Upper lobe of left lung (tissue), 4 donors: Measurements from ENCODE around the gene IL10RA.

ENCODE experiments used
- POLR2A ChIP-seq, 4 donors: fragments of 450-650 bp; IDR thresholded peaks; one replicate each; pipeline ENCODE4 v1.5.1; 2016 to 2017; ENCODE audit warnings: antibody characterized with exemption in 4 of 4, mild to moderate bottlenecking in 2 of 4
- POLR2AphosphoS5 ChIP-seq, 2 donors: sonication (generic); formaldehyde crosslinking; IDR thresholded peaks; one replicate each; pipeline ENCODE4 v1.5.1; 2017; ENCODE audit warnings: antibody characterized with exemption in 2 of 2
- TF ChIP-seq, protein P1 (sequence below), 6 experiments: fragments of 450-650 bp in 4 of 6; fragments of 200-600 bp in 2 of 6; sonication (generic) in 2 of 6; IDR thresholded peaks; one replicate each; pipeline ENCODE4 v1.5.1; 2016 to 2019; ENCODE audit warnings: antibody characterized with exemption in 6 of 6

- TF ChIP-seq POLR2A (IDR thresholded peaks at IDR 0.05) (no peak), POLR2AphosphoS5 (IDR thresholded peaks at IDR 0.05) (no peak)
- TF ChIP-seq, protein P1, sequence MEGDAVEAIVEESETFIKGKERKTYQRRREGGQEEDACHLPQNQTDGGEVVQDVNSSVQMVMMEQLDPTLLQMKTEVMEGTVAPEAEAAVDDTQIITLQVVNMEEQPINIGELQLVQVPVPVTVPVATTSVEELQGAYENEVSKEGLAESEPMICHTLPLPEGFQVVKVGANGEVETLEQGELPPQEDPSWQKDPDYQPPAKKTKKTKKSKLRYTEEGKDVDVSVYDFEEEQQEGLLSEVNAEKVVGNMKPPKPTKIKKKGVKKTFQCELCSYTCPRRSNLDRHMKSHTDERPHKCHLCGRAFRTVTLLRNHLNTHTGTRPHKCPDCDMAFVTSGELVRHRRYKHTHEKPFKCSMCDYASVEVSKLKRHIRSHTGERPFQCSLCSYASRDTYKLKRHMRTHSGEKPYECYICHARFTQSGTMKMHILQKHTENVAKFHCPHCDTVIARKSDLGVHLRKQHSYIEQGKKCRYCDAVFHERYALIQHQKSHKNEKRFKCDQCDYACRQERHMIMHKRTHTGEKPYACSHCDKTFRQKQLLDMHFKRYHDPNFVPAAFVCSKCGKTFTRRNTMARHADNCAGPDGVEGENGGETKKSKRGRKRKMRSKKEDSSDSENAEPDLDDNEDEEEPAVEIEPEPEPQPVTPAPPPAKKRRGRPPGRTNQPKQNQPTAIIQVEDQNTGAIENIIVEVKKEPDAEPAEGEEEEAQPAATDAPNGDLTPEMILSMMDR (IDR thresholded peaks at IDR 0.05) = no peak
Measured at GRCh38 chr11:117996058-117996457, 9.9 kb downstream of the IL10RA start.
